Measurements from ENCODE around the gene RCN1. TPM values are rescaled to one million over a fixed set of nuclear protein-coding genes. Genes with fewer than 3 reads are reported as not detected.

RCN1 gene
- 111 TPM for total RNA-seq

DNA sequence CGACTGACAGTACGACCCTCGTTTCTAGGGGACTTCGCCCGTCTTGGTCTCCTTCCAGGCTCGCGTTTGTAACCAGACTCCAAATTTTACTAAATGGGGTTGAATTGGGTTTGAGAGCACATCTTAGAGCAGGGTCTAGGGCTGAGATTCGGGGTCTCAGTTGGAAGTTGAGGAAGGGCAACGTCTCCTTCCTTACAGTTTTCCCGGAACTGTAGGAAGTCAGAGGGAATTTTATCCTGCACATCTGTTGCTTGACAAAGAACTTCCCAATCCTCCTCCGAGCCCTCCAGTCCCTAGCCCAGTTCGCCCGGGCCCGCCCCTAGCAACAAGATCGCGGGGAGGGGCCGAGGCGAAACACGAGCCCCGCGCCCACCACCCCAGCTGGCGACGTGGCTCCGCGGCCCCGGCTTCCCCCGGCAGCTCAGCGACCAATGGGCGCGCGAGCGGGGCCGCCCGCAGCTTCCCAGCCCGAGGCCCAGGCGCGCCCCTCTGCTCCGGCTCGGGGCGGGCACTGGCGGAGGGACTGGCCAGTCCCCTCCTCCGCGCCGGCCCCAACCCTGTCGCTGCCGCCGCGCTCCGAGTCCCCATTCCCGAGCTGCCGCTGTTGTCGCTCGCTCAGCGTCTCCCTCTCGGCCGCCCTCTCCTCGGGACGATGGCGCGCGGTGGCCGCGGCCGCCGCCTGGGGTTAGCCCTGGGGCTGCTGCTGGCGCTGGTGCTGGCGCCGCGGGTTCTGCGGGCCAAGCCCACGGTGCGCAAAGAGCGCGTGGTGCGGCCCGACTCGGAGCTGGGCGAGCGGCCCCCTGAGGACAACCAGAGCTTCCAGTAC is at the start of gene RCN1:
Gene RCN1 (plus strand): TSS at position 530 of the 826 bp plus-strand sequence. CDS start 123 bp downstream, at position 653.

Small RNA genes within 50 kb of the gene (small RNA-seq; reads per million reads assigned to genes)
- not detected for gene RF00012 (ENCODE audit: low replicate concordance)
